Mesendoderm (in vitro differentiated cells): ENCODE data around the gene GMDS.
"Not testable (repeated sequence)": the region's sequence is repeated elsewhere in the genome, so short reads cannot be mapped to it uniquely, and the experiment has no call there.

Source experiments
- DNase-seq: peaks from one replicate; pipeline ENCODE4 v3.0.0; 2013
- H2AK5ac ChIP-seq: 2 replicates; pipeline ENCODE4 v1.6.1; 2013; ENCODE audit warnings: low read length, inconsistent platforms
- H2BK120ac ChIP-seq: 2 replicates; pipeline ENCODE4 v1.6.1; 2013; ENCODE audit warnings: low read depth, mild to moderate bottlenecking, low read length, moderate library complexity, mixed read lengths
- H2BK15ac ChIP-seq: replicated peaks from 2 replicates; pipeline ENCODE4 v1.6.1; 2013; ENCODE audit warnings: low read depth, mild to moderate bottlenecking, moderate library complexity
- H2BK5ac ChIP-seq: 2 replicates; pipeline ENCODE4 v1.6.1; 2013; ENCODE audit warnings: low read length, inconsistent platforms
- H3K18ac ChIP-seq: 2 replicates; pipeline ENCODE4 v1.6.1; 2013; ENCODE audit warnings: mild to moderate bottlenecking, low read length, mixed read lengths
- H3K23ac ChIP-seq: one replicate; pipeline ENCODE4 v1.6.1; 2013; ENCODE audit warnings: low read length
- H3K27ac ChIP-seq: 2 replicates; pipeline ENCODE4 v1.5.1; 2013; ENCODE audit warnings: low read depth, mild to moderate bottlenecking, inconsistent platforms, low read length, moderate library complexity
- H3K27me3 ChIP-seq: 2 replicates; pipeline ENCODE4 v1.6.1; 2013; ENCODE audit warnings: low read length, control low read depth, mild to moderate bottlenecking, inconsistent platforms; ENCODE audit not compliant: insufficient read depth, poor library complexity
- H3K36me3 ChIP-seq: 2 replicates; pipeline ENCODE4 v1.6.1; 2013; ENCODE audit warnings: low read length, inconsistent platforms; ENCODE audit not compliant: control insufficient read depth, insufficient read depth
- H3K4ac ChIP-seq: one replicate; pipeline ENCODE4 v1.6.1; 2013; ENCODE audit warnings: low read depth, mild to moderate bottlenecking, low read length, moderate library complexity
- H3K4me1 ChIP-seq: 2 replicates; pipeline ENCODE4 v1.6.1; 2013; ENCODE audit warnings: low read depth, low read length, inconsistent platforms; ENCODE audit not compliant: control insufficient read depth
- H3K4me2 ChIP-seq: 2 replicates; pipeline ENCODE4 v1.6.1; 2013; ENCODE audit warnings: low read length
- H3K4me3 ChIP-seq: 2 replicates; pipeline ENCODE4 v1.5.1; 2013; ENCODE audit warnings: mild to moderate bottlenecking, low read length
- H3K56ac ChIP-seq: one replicate; pipeline ENCODE4 v1.6.1; 2013; ENCODE audit warnings: low read length
- H3K79me1 ChIP-seq: 2 replicates; pipeline ENCODE4 v1.6.1; 2013; ENCODE audit warnings: low read length, inconsistent platforms
- H3K79me2 ChIP-seq: 2 replicates; pipeline ENCODE4 v1.6.1; 2013; ENCODE audit warnings: mild to moderate bottlenecking, low read length; ENCODE audit not compliant: control insufficient read depth, insufficient read depth
- H3K9ac ChIP-seq: 2 replicates; pipeline ENCODE4 v1.6.1; 2013; ENCODE audit warnings: low read length, inconsistent platforms
- H4K5ac ChIP-seq: one replicate; pipeline ENCODE4 v1.6.1; 2013; ENCODE audit warnings: low read length
- H4K8ac ChIP-seq: one replicate; pipeline ENCODE4 v1.6.1; 2013; ENCODE audit warnings: low read depth, mild to moderate bottlenecking, control low read depth, low read length, moderate library complexity
- WGBS: extraction: QIAGEN DNeasy Blood & Tissue Kit; methylation state at CpG from one replicate; pipeline ENCODE4 v1.1.7; 2013; ENCODE audit warnings: low lambda C conversion rate, missing lambda C conversion rate; ENCODE audit not compliant: insufficient coverage; ENCODE audit errors: extremely low coverage; 5-methylcytosine and 5-hydroxymethylcytosine counted together

Gene GMDS

GRCh38 chr6:1670711-1671462, 574.5 kb downstream of the GMDS start:
- H3K79me2 ChIP-seq = no peaks in the 10 kb centered on the region
- no peak overlapping the region for H3K4me3 ChIP-seq
- H3K79me1 ChIP-seq = no peaks in the 10 kb centered on the region
- no peaks in the 10 kb centered on the region for H3K36me3 ChIP-seq
- no peak overlapping the region for H3K27ac ChIP-seq
- H3K4ac ChIP-seq = no peak overlapping the region
- H4K5ac ChIP-seq = no peak overlapping the region
- no peaks in the 10 kb centered on the region for H3K27me3 ChIP-seq
- no peak overlapping the region for H2AK5ac ChIP-seq
- no peak overlapping the region for H2BK120ac ChIP-seq
- H3K4me1 ChIP-seq = no peaks in the 10 kb centered on the region
- H3K56ac ChIP-seq = no peak overlapping the region
- H3K23ac ChIP-seq = no peak overlapping the region
- H3K18ac ChIP-seq = no peak overlapping the region
- no peak overlapping the region for H2BK15ac ChIP-seq
- WGBS = no CpG with 5 or more reads among the region's 16 CpGs
- no peak overlapping the region for H4K8ac ChIP-seq
- no peak overlapping the region for H3K4me2 ChIP-seq
- H2BK5ac ChIP-seq = no peak overlapping the region
- peak; percentile 14 for DNase-seq
- no peak overlapping the region for H3K9ac ChIP-seq

GRCh38 chr6:1669996-1670395, 575.4 kb downstream of the GMDS start:
- no peak overlapping the region for H2BK120ac ChIP-seq
- H3K36me3 ChIP-seq = no peaks in the 10 kb centered on the region
- no peak overlapping the region for H3K18ac ChIP-seq
- no peak overlapping the region for H4K5ac ChIP-seq
- no peak overlapping the region for H2BK5ac ChIP-seq
- no peaks in the 10 kb centered on the region for H3K79me2 ChIP-seq
- no peaks in the 10 kb centered on the region for H3K4me1 ChIP-seq
- H3K4me3 ChIP-seq = no peak overlapping the region
- no peak overlapping the region for H3K4me2 ChIP-seq
- H2AK5ac ChIP-seq = no peak overlapping the region
- no peak overlapping the region for H3K23ac ChIP-seq
- no CpG with 5 or more reads among the region's 11 CpGs for WGBS
- no peaks in the 10 kb centered on the region for H3K79me1 ChIP-seq
- H3K4ac ChIP-seq = no peak overlapping the region
- no peak for DNase-seq
- no peak overlapping the region for H4K8ac ChIP-seq
- H3K27me3 ChIP-seq = no peaks in the 10 kb centered on the region
- H3K27ac ChIP-seq = no peak overlapping the region
- no peak overlapping the region for H2BK15ac ChIP-seq
- no peak overlapping the region for H3K56ac ChIP-seq
- H3K9ac ChIP-seq = no peak overlapping the region

- H3K9ac ChIP-seq, H2BK15ac ChIP-seq, H3K4me3 ChIP-seq, H3K27me3 ChIP-seq, H3K4me1 ChIP-seq, H3K4me2 ChIP-seq, DNase-seq, H3K23ac ChIP-seq, H3K56ac ChIP-seq, H3K79me2 ChIP-seq, H3K27ac ChIP-seq, H2AK5ac ChIP-seq, H3K4ac ChIP-seq, H2BK120ac ChIP-seq, H4K8ac ChIP-seq, H3K18ac ChIP-seq, H2BK5ac ChIP-seq, H3K79me1 ChIP-seq, H4K5ac ChIP-seq, H3K36me3 ChIP-seq: not testable (repeated sequence)
- WGBS = no CpG with 5 or more reads among the region's 5 CpGs
Measured at GRCh38 chr6:1668456-1668855, 576.9 kb downstream of the GMDS start.

- no peaks in the 10 kb centered on the region for H3K4me1 ChIP-seq
- H3K36me3 ChIP-seq = no peaks in the 10 kb centered on the region
- H2BK15ac ChIP-seq = no peak overlapping the region
- H3K18ac ChIP-seq = no peak overlapping the region
- no peak overlapping the region for H3K4me2 ChIP-seq
- H3K9ac ChIP-seq = no peak overlapping the region
- H3K27me3 ChIP-seq = no peaks in the 10 kb centered on the region
- H4K5ac ChIP-seq = no peak overlapping the region
- no peak overlapping the region for H2BK120ac ChIP-seq
- no CpG with 5 or more reads among the region's 4 CpGs for WGBS
- no peak overlapping the region for H3K4me3 ChIP-seq
- H2AK5ac ChIP-seq = no peak overlapping the region
- no peak overlapping the region for H3K23ac ChIP-seq
- no peak overlapping the region for H4K8ac ChIP-seq
- no peak for DNase-seq
- no peak overlapping the region for H3K56ac ChIP-seq
- H3K79me2 ChIP-seq = no peaks in the 10 kb centered on the region
- H3K79me1 ChIP-seq = no peaks in the 10 kb centered on the region
- H3K27ac ChIP-seq = no peak overlapping the region
- H3K4ac ChIP-seq = no peak overlapping the region
- H2BK5ac ChIP-seq = no peak overlapping the region
Measured at GRCh38 chr6:1667805-1668175, 577.6 kb downstream of the GMDS start.

GRCh38 chr6:1667012-1667804, 578.2 kb downstream of the GMDS start:
- Histone ChIP-seq H3K4me3 (no peak overlapping the region), H3K27ac (no peak overlapping the region), H2BK5ac (no peak overlapping the region), H4K5ac (no peak overlapping the region), H3K4me2 (no peak overlapping the region), H3K4ac (no peak overlapping the region), H2AK5ac (no peak overlapping the region), H3K18ac (no peak overlapping the region), H3K23ac (no peak overlapping the region), H2BK120ac (no peak overlapping the region), H2BK15ac (no peak overlapping the region), H3K9ac (no peak overlapping the region), H3K79me1 (no peaks in the 10 kb centered on the region), H3K56ac (no peak overlapping the region), H4K8ac (no peak overlapping the region), H3K79me2 (no peaks in the 10 kb centered on the region), H3K36me3 (no peaks in the 10 kb centered on the region), H3K27me3 (no peaks in the 10 kb centered on the region), H3K4me1 (no peaks in the 10 kb centered on the region)
- no CpG with 5 or more reads among the region's 6 CpGs for WGBS
- DNase-seq = no peak
